GM19328 (cell line): ENCODE measurements around the gene FER1L5.

Source experiments
- ATAC-seq: cut with Tn5 transposase; IDR thresholded peaks from one replicate; pipeline ENCODE4 v1.9.1; 2021; ENCODE audit warnings: mild to moderate bottlenecking, moderate library complexity; ENCODE audit not compliant: unreplicated experiment

The FER1L5 gene

DNA sequence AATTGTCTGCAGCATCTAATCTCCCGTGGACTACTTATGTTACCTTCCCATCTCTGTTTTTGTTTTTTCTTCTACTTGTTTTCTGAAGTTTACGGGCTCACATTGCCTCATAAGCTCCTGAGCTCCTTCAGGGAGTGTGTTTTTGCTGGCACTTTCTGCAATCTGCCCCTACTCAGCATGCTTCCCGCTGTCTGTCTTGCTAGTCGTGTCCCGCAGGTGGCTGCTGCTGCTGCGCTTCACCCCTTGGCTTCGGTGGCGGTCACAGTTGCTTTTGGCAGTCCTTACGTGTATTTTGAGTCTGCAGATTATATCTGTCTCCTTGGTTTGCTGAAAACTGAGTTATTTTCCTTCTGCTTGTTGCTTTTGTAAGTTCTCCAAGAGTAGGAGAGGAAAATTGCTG lies 37.3 kb downstream of the FER1L5 start:
- ATAC-seq: no peak

DNA sequence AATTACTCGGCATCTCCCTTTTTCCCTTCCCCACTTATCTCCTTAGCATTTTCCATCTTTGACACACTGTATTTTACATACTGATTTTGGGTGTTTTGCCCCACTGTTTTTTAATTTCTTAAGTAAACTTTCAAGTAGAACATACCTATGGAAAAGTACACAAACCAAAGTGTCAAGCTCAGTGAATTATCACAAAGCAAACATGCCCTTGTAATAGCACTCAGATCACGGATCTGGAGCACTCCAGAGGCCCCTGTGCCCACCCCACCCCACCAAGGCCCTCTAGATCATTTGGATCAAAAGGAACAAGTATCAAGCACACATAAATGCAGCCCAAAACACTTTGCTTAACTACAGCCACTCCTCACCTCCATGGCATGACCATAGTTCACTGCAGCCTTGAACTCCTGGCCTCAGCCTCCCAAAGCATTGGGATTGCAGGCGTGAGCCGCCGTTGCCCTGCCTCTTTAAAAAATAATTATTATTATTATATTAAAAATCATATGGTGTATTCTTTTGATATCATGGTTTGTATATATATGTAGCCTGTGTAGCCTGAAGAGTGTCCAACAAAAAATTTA lies 38.1 kb downstream of the FER1L5 start:
- ATAC-seq: no peak

DNA sequence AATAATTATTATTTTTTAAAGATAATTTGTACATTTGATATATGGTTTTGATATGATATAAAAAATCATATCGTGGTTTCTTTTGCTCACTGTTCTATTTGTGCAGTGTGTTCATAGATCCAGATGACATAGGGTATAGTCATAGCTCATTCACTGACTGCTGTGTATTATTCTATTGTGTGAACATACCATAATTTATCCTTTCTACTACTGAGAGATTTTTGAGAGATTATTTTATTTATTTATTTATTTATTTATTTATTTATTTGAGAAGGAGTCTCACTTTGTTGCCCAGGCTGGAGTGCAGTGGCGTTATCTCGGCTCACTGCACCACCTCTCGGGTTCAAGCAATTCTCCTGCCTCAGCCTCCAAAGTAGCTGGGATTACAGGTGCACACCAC lies 39.0 kb downstream of the FER1L5 start:
- ATAC-seq: no peak

DNA sequence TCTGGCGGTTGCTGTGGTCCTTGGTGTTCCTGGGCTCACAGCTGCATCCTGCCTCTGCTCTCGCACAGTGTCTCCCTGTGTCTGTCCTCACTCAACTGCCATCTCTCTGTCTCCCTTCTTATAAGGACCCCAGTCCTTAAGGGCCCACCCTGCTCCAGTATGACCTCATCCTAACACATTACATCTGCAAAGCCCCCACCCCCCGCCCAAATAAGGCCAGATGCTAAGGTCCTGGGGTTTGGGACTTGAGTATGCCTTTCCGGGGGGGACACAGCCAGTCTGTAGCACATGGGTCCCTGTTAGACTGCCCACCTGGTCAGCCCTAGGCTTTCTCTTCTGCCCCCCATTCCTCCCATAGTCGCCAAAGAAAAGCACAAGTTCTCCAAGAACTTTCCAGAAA lies 40.7 kb downstream of the FER1L5 start:
- no peak for ATAC-seq

DNA sequence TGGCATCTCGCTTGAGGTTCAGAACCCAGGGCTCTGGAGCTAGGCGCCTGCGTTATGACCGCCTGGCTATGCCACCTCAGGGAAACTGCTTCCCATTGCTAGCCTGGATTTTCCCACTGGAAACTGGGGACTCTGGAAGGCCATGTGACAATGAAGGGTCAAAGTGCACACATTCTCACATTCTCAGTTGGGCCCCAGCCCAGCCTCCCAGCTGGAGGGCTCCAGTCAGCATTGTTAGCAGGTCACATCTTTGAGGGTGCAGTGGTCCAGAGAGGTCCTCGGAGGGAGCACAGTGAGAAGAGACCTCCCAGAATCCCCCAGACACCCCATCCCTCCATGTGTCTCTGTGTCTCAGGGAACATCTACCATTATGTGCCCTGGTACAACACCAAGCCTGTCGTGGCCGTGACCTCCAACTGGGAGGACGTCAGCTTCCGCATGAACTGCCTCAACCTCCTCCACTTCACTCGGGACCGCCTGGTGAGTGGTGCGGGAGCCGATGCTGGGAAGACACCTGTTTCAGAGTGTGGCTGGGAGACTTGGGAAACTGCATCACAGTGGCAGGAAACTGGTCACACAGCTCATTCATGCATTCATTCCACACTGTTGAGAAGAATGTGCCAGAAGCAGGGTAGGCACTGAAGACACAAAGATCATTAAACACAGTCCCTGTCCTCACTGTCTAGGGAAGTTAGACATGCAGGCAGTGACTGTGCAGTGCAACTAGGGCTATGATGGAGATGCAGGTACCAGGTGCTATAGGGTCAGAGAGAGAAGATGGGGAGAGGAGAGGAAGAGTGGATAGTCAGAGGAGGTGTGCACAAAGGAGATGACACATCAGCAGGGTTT lies 41.6 kb downstream of the FER1L5 start:
- no peak for ATAC-seq

DNA sequence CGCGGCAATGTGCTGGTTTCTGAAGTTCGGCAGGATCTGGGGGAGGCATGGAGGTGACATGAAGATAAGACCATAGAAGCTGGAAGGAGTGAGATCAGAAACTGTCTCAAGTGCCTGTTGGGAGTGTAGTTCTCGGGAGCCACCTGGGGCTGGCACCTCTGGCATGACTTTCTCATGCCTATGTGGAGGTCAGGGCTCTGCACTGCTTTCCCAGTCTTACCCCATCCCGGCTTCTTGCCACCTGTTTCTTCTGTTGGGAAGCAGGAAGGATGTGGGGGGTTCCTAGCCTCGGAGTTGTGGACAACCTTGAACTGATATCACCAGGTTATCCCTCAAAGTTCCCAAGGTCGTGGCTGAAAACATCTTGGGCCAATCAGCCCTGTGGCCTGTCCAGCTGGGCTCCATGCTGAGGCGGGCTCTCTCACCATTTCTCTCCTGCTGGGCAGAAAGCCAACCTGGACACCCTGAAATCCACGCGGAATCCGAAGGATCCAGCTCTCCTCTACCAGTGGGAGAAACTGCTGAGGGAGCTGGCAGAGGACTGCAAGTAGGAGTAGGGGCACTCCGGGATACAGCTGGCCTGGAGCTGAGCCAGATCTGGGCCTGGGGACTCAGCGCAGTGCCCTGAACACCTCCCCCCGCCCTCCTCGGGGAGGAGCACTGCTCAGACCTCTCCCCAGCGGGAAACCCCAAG lies 42.5 kb downstream of the FER1L5 start:
- no peak for ATAC-seq

DNA sequence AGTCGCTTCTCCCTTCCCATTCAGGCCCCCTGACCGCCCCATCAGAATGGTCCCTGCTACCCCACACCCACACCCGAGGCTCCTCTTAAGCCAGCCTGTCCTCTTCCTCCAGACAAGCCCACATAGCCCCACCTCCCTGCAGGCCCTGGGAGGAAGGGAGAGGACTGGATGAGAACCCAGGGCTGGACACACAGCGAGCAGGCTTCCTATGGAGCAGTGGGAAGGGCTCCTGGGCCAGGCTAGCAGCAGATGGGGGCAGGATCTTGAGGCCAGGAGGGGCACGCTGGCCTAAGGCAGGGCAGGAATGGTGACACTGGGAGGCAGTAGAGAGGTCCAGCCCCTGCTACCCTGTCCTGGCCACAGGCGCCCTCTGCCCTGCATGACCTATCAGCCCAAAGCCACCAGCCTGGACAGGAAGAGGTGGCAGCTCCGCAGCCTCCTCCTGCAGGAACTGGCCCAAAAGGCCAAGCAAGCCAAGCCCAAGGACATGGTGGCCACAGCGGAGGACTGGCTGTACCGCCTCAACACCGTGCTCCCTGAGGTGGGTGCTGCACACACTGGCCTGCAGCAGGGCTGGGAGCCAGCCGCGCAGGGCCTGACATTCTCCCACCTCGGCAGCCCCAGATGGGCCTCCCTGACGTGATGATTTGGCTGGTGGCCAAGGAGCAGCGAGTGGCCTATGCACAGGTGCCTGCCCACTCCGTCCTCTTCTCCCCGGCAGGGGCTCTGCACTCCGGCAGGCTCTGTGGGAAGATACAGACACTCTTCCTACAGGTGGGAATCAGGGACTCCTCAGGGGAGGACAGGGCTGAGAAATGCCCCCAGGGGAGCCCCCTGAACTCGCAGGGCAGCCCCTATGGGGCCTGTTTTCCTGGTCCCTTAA lies 43.3 kb downstream of the FER1L5 start:
- ATAC-seq: no peak

DNA sequence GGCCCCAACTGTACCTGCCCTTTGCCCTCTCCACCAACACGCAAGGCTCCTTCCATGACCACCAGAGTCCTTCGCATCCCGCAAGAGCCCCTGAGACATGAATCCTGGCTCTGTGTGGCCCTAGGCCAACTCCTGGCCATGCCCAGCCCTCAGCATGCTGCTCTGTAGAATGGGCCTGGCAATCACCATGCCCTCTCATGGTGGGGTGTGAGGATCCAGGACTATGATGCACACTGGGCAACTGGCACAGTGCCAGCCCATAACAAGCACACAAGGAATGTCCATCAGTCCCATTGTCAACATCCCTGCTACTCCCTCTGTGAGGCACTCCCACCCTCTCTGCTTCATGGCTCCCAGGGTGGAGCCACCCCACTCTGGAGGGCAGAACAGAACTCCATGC lies 44.7 kb downstream of the FER1L5 start:
- no peak for ATAC-seq

DNA sequence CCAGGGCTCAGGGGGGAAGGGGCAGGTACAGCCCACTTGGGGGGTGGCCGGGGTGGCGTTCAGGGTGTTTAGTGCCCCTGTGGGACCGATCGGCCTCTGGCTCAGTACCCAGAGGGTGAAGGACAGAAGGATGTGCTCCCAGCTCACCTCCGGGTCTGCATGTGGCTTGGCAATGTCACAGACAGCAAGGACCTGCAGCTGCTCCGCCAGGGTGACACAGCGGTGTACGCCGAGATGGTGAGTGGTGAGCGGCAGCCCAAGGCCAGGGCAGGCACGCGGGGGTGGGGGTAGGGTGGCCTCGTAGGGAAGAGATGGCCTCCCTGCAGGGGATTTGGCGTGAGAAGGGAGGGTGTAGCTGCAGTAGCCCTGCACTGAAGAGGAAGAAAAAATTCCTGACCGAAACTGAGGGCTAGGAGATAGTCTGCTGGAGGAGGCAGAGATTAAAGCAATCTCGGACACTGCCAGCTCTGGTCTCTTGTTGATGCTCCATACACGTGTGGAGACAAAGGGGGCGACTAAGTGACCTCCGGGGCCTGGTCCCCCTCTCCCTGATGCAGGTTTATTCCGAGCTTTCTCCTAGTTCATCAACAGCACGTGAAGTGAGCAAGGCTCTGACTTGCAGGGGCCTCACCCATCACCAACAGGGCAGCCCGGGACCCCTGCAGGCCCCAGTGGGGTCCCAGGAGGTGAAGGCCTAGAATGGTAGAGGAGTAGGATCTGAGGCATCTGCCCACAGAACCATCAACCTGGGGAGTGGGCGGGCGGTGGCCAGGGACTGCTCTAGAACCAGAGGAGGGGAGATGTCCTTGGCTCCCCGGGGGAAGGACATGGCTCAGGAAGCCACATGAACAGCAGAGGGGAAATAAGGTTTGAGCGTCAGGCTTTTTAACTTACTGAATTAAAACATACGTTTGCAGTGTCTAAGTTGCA lies 45.4 kb downstream of the FER1L5 start:
- no peak for ATAC-seq

DNA sequence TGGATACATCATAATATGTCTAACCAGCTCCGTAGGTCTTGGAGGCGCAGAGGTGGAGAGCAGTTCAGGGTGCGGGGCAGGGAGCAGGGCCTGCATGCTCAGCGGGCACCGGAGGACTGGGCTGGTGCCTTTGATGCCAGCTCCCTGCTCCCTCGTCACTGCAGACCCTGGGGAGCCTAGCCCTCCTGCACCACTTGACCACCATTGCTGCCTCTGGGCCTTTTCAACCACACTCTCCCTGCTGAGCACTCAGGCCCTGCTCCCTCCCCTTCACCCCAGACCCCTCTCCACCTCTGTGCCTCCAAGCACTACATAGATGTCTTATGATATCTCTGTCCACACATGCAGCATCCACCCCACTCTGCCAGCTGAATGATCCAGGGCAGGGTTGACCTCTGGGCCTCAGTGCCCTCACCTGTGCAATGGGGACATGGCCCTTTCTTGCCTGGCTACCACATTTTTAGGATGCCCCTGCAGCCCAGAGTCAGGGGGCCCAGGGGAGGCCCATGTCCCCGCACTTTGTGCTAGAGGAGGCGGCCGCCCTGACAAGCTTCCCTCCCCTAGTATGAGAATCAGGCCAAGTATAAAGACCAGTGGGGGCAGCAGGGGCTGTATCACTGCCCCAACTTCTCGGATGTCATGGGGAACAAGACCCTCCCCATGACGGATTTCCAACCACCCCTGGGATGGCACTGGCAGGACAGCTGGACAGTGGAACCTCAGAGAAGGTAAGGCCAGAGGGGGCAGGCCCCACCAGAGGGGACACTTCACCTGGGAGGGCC lies 46.3 kb downstream of the FER1L5 start:
- no peak for ATAC-seq

DNA sequence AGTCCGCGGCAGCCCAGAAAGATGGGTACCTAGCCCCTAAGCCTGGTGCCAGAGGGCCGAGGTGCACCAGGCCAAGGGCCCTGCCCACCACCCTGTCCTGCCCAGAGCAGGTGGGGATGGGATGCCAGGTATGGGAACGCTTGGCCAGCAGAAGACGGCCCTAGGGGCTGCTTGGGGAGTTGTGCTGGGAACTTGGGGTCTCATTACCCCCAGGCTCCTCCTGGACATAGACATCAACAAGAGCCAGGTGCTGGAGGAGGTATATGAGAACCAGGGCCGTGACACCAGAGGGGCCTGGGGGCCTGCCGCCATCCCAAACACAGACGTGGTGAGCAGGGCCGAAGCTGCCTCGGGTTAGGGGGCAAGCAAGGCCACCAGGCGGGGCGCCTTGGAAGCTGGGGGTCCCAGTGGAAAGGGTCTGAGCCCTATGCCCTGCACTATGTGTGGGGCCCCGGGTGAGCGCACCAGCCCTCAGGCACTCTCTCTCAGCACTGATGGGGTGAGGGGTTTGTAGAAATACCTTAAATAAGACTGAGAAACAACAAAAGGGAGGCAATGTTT lies 46.9 kb downstream of the FER1L5 start:
- no peak for ATAC-seq

DNA sequence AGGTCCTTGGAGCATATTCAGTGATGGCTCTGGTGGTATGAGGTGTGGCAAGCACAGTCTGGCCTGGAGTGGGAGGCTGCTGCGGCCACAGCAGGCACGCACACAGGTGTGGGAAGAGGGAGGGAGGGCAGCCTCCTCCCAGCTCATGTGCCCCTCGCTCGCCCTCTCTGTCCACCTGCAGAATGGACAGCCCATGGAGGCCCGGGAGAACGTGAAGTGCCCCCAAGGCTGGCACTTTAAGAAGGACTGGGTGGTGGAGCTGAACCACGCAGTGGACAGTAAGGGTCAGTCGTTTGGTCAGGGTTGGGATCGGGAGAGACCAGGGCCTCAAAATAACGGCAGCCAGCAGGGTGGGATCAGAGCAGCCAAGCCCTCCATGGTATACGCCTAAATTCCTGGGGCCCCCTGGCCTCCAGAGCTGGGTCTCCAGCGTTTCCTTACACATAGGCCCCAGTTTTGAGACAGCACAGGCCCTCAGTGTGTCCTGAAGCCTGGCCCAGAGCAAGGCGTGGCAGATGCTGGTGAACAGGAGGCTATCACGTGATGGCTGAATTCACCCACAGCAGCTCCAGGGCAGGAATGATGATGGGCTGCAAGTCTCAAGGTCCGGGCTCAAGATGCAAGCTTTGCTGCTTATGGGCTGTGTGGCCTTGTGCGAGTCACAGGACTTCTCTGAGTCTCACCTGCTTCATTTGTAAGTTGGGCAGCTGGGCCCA lies 47.9 kb downstream of the FER1L5 start:
- no peak for ATAC-seq

DNA sequence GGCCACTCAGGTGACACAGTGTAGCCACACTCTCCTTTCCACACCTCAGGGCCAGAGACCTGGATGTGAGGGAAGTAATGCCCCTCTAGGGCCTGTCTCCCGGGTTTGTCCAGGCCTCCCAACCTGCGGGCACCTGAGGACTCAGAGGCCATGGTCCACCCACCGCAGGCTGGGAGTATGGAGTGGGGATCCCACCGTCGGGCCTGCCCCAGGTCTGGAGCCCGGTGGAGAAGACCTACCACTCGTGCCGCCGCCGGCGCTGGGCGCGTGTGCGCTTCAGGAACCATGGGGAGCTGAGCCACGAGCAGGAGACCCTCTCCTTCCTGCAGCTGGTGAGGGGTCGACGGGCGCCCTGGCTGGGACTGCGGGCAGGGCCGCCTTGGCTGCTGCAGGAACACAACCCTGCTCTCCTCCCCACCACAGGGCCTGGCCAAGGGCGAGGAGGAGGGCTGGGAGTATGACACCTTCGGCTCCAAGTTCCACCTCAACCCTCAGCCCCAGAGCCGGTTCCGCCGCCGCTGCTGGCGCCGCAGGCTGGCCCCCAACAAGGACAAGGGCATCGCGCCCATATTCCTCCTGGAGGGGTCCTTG lies 48.6 kb downstream of the FER1L5 start:
- no peak for ATAC-seq

DNA sequence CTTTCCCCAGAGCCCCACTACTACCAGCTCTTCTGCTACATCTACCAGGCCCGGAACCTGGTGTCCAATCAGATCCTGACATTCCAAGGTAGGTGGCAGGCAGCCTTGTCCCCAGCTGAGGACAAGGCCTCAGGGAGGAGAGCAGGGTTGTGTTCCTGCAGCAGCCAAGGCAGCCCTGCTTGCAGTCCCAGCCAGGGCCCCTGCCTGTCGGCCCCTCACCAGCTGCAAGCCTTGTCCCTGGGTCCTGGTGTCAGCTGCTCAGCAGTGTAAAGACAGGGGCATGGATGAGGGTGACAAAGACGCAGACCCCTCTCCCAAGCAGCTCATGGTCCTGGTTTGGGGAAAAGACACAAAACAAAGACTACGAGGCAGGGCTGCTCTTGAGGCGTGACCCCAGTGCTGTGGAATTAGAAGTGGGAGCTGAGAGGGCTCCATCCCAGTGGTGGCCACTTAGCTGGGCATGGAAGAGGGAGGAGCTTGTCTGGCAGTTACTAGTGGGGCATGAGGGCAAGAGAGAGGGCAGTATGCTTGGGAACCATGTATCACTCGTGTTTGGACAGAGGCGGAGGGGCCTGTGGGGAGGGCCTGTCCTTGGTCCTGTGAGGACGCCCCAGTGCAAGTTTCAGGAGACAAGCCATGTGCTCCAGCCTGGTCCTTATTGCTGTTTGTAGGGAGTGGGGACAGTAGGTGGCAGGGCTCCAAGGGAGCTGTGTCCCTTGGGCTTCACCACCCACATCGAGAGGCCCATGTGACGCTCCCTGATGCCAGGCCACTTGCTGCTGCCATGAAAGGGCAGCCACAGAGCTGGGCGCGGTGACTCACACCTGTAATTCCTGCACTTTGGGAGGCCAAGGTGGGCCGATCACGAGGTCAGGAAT lies 49.8 kb downstream of the FER1L5 start:
- no peak for ATAC-seq

DNA sequence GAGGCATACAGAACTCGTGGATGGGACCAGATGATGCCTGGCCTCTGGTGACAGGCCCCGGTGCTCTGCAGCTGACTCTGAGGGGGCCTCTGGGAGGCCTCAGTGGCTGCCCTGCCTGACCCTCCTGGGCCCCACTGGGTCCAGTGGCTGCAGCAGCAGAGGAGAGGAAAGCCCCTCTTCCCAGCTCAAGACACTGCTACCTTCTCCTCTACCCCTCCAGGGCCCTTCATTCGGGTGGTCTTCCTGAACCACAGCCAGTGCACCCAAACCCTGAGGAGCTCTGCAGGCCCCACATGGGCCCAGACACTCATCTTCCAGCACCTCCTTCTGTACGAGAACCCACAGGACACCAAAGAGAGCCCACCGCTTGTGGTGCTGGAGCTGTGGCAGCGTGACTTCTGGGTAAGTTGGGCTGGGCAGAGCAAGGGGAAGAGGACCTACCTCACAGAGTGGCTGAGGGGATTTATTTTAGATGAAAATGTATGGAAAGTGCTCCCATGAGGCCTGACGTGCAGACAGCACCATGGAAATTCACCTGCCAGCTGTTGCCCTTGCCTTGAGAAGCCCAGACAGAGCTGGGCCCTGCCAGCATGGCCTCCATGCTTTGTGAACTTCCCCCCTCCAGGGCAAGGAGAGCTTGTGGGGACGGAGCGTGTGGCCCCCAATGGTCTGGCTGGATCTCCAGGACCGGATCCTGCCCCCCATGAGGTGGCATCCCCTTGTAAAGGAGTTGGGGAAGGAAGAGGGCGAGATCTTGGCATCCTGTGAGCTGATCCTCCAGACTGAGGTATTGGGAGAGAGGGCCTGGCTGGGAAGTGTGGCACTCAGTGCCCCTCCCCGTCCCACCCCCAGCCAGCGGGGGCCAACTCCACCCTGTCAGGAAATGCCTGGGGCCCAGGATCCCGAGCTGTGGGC lies 51.0 kb downstream of the FER1L5 start:
- ATAC-seq: no peak

DNA sequence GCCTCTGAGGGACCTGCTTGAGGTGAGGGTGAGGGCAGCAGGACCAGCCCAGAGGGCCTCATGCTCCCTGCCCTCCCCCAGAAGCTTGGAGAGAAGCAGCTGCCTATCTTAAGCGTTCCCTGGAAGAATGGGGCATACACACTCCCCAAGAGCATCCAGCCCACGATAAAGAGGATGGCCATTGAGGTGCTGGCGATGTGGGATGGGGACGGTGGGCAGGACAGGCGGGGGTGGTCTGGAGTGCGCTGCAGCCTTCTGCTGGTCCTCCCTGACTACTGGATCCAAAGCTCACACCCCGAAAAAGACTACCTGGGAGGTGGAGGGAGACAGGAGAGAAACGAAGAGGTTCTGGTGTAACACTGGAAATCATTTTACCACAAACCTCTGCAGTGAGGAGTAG lies 51.7 kb downstream of the FER1L5 start:
- no peak for ATAC-seq
